ENCODE data around the gene FAM9C.

- TF ChIP-seq EZH2 (IDR thresholded peaks at IDR 0.05; ENCODE audit: insufficient read depth, poor library complexity, severe bottlenecking) (no peak), EZH2phosphoT487 (IDR thresholded peaks at IDR 0.05; ENCODE audit: insufficient read depth, low read depth) (no peak)
Observed at GRCh38 chrX:13028871-13029636, 15.4 kb downstream of the FAM9C start.
